NCI-H524 (cell line): ENCODE results near the gene GPR37L1.
A peak's percentile ranks its signal among the peaks of the same experiment; 100 is the strongest.

Source experiments
- DNase-seq, 2 experiments: peaks; one replicate each; lab custom pipeline; 2025; lab: John Stamatoyannopoulos, UW

GPR37L1 gene, protein sequence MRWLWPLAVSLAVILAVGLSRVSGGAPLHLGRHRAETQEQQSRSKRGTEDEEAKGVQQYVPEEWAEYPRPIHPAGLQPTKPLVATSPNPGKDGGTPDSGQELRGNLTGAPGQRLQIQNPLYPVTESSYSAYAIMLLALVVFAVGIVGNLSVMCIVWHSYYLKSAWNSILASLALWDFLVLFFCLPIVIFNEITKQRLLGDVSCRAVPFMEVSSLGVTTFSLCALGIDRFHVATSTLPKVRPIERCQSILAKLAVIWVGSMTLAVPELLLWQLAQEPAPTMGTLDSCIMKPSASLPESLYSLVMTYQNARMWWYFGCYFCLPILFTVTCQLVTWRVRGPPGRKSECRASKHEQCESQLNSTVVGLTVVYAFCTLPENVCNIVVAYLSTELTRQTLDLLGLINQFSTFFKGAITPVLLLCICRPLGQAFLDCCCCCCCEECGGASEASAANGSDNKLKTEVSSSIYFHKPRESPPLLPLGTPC

DNA sequence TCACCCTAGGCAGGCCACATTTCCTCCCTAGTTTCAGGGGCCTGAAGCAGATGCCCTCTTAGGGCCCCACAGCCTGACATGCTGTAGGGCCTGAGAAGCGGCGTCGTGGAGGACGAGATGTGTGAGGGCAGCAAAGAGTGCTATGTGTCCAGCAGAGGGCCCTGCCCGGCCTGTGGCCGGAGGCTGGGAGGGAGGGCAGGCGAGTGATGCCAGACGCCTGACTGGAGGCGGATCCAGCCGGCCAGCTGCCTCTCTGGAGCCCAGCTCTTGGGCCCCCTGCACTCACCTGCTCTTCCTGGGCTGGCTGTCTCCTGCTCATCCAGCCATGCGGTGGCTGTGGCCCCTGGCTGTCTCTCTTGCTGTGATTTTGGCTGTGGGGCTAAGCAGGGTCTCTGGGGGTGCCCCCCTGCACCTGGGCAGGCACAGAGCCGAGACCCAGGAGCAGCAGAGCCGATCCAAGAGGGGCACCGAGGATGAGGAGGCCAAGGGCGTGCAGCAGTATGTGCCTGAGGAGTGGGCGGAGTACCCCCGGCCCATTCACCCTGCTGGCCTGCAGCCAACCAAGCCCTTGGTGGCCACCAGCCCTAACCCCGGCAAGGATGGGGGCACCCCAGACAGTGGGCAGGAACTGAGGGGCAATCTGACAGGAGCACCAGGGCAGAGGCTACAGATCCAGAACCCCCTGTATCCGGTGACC is at the start of gene GPR37L1:
Gene GPR37L1, plus strand, starts transcription at position 279 of the 697 bp plus-strand sequence. Its CDS starts 47 bp downstream, at position 326.
- DNase-seq, result peak in 1 of 2 experiments; percentile 34

DNA sequence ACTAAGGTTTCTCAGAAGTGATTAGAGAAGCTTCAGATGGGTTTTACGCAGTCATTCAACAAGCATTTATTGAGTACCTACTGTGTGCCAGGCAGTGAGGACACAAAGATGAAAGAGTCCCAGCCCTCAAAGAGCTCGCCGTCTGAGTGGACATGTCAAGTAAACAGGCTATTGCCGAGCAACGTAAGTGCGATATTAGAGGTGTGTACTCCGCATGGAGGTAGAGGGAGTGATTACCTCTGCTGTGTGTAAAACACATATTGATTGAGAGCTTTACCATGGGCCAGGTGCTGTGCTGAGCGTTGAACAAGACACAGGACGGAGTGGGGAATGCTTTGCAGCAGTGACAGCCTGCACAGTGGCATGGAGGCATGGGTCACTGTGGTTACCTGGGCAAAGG is 49.5 kb upstream of the GPR37L1 start:
- DNase-seq, result no peak

DNA sequence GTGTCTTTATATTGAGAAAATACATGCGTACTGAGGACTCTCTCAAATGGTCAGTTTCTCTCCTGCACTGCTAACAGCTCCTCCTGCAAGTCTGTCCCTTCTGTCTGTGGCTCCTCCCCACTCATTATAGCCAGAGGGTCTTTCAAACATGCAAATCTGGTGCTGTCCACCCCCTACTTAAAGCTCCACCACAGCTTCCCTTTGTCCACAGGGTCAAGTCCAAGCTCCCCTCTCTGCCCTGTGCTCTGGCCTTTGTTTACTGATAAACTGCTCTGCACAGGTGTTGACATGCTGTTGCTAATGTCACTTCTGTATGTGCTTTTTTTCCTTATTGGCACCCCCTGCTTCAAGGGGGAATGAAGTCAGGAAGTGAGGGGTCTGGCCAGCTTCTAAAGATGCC is 47.7 kb upstream of the GPR37L1 start:
- no peak for DNase-seq

DNA sequence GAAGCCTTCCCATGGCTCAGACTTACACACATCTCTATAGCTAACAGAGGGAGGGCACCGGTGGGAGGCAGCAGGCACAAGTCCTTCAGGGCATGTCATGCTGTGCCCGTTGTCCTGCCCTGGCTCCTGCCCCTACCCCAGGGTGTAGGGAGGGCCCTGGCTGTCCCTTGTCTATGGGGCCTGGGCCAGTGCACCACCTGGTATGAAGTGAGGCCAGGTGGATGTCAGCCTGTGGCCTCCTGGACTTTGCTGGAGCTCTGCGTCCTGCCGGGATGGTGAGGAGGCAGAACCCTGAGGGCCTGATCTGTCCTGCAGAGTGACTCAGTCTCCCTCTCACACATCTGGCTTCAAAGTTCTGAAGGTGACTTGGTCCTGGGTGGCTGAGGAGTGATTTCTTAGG is 47.3 kb upstream of the GPR37L1 start:
- DNase-seq, result no peak

DNA sequence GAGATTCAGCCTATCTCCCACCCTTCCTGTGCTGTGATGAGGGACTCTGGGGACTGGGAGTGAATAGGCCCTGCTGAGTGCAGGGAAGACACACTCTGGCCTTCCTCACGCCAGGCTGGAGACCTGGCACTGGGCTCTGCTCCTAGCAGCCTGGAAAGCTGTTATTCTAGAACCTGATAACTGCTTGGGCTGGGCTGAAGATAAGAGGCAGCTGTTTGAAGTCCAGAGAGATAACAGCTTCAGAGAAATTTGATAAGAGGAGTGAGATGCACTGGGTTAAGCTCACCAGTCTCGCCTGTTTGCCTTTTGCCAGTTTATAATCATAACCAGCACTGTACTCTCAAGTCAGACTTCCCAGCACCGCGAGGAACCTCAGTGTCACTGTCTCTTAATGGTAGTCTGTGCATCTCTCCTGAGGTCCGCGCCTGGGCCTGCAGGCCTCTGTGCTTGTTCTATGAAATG is 46.6 kb upstream of the GPR37L1 start:
- no peak for DNase-seq

DNA sequence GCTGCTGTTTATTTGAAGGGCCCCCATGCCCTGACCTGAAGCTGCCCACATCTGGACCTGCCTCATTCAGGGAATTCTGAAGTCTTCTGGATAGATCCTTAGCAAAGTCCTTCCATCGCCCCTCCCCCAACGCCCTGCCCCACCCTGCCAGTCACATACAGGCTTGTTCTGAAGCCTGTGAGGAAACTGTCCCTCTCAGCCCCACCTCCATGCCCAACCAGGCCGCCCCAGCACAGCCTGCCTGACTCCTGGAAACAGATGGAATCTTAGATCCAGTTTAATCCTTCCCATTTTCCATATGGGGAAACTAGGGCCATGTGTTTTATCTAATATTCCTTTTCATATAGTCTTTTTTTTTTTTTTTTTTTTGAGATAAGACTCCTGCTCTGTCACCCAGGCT is 44.5 kb upstream of the GPR37L1 start:
- DNase-seq, result peak; percentile 50 to 85

DNA sequence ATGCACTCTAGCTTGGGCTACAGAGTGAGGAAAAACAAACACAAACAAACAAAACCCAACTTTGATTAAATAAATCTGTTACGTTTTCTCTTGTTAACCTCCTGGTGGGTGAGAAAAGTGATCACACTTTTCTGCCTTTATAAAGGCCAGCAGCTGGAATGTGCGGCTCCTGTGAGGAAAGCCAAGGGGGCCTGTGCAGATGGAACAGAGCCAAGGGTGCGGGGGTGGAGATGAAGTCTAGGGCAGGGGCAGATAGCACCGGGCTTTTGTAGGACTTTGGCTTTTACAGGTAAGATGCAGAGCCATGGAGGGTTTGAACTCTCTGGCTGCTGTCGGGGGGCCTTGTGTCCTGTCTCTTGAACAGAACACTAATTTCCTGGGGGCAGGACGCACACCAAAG is 40.7 kb upstream of the GPR37L1 start:
- no peak for DNase-seq

DNA sequence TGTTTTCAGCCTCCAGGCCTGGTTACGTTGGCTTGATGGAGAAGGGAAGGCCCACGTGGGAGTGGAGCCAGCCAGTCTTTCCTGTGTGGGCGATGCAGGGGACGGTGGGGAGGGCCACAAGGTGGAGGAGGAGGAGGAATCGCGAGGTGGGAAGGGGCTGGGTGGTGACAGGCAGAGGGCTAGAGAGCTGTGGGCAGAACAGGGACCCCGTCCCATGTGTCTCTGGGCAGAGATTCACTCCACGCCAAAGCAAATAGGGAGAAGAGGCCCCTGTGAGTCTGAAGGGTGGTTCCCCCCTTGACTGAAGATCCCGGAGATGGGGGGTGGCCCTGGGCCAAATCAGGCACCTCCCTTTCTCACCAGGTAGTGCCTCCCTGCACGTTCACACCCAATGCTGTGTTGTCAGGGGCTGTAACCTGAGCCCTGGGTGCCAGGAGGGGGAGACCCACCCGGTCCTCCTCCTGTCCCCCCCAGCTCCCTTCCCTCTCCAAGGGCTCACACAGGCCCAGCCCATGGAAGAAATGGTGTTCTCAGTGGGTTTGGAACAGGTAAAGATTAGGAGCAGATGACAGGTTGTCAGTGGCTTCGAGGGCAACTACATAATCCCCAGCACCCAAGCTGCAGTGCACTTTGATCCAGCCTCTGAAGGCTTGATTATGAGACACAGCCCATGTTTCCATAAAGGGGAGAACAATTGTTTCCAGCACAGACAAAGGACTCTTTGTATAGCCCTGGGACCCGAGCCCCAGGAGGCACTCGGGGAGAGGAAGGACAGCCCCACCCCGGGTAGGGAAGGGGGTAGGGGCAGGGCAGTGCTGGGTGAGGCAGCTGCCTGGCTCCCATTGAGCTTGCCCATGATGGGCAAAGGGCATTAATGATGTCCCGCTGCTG is 37.7 kb upstream of the GPR37L1 start:
- peak in 1 of 2 experiments; percentile 58 for DNase-seq

DNA sequence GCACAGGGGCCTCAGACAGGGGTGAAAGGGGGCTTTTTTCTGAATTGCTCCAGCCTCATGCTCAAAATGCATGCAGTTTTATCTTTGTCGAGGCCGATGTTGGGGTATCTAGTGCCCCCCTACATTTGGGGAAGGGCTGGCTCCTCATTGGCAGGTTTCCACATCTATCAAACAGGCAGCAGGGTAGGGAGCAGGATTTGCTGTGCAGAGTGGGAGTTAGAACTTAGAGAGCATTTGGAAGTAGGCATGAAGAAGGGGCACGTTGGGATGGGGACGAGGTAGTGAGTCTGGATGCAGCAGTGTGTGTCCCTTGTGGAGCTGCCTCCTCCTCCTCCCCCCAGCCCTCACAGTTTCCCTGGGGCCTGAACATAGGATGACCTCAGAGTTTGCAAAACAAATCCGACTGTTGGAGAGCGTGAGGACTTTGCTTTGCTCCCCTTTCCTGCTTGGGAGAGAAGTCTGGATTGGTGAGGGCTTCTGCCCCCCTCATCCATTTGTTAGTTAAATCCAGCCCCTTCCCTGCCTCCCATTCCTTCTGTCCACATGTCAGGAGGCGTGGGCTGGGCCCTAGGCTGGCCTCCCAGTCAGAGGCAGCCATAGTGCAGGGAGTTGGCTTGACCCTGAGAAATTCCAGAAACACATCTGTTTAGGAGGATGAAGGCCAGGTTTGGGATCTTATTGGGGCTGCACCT is 36.9 kb upstream of the GPR37L1 start:
- DNase-seq, result peak in 1 of 2 experiments; percentile 24

DNA sequence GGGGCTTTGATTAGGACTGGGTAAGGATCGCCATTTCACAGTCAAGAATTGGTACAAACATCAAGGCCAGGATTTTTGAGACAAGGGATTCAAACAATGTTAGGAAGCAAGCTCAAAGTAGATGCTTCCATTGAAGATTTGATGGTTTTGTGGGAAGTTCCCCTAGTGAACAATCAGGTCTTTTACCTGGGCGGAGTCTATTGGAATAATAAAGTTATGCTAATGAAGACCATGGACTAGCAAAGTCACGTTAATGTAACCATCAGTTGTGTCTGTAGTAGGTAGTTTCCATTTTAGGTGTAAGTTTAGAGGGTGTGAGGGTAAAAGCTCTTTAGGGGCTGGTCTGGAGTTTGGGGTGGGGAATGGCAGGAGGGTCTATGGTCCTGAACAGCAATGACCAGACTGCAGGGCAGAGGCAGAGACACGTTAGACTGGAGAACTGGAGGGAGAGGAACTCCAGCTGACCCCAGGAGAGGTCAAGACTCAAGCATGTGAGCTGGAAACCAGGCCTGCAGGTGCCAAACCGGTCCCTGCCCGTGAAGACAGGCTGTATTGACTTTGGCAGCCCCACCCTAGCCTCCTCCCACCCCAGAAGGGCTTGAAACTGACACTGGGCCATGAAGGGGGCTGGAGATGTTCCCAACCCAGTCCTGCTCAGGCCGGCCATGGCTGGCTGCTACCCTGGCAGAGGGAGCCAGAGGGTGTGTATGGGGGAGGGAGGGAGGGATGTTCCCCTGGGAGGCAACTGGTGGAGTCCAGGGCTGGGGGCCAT is 36.0 kb upstream of the GPR37L1 start:
- DNase-seq, result no peak

DNA sequence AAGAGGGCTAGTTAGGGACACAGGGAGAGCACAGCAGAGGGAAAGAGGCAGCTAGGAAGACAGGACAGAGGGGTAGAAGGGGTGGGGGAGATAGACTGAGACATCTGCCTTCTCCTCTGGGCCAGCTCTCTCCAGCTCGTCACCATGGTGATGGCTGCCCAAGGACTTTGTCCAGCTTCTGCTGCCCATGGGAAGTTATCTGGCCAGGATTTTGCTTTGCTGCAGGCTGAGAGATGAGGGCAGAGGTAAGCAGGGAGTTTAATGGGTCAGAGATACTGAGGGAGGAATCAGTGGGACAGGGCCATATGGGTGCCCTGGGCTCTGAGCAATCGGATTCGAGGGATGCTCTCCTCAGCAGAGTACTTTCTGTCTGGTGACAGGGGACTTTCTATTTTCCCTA is 34.5 kb upstream of the GPR37L1 start:
- DNase-seq, result peak in 1 of 2 experiments; percentile 70

DNA sequence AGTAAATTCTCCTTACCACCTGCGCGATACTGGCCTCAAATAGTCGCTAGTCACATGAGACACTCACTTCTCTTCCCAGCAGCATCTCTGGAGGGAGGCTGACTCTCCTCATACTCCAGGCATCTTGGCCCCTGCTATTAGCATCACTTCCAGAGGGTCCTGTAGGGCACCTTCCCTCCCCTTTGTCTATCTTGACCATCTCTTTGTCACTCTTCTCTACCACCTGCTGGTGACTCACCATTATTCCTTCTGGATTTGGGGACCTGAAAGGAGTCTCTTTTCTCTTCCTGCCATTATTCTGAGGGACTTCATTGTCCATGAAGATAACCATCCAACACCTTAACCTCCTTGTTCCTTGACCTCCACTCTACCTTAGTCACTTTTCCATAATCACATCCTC is 31.7 kb upstream of the GPR37L1 start:
- DNase-seq, result peak in 1 of 2 experiments; percentile 18

DNA sequence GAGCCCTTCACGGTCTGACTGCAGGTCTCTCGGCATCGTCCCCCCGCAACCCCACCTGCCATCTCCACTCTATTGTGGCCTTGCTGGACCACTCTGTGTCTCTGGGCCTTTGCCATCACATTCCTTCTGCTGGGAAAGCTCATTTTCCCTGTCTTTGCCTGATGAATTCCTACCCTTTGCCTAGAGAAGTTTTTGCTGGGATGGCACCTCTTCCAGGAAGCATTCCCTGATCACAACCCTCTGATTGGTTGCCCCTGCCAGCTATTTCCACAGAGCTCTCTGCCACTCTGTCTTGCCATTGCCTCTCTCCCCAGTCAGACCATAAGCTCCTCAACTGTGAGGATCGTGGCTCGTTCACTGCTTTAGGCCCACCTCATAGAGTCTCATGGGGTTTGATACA is 28.9 kb upstream of the GPR37L1 start:
- no peak for DNase-seq

DNA sequence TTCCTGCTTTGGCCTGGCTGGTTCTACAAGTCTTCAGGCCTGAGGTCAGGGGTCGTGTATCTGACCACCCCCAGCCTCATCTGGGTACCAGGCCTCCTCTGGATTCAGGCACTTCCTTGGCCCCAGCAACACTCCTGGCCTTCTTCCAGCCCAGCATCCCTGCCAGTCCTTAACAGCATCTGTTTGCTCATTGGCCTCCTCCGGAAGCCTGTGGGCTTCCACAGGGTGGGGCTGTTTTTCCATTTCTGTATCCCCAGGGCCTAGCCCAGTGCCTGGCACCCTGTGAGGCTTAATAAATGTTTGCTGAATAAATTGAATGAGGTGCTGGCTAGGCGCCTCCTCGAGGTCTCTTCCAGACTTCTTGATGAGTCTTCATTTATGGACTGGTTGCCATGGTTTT is 21.5 kb upstream of the GPR37L1 start:
- DNase-seq, result no peak

DNA sequence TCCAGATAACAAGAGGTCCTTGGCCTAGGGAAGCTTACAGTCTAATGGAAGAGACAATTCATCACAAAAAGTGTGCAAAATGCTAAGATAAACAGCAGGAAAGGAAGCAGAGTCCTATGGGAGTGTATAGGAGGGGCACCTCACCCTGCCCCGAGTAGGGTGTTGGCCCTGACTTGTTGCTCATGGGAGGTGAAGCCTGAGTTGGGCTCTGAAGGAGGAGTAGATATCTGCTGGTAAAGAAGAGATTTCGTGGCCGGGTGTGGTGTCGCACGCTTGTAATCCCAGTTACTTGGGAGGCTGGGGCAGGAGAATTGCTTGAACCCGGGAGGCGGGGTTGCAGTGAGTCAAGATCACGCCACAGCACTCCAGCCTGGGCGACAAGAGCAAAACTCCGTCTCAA is 18.6 kb upstream of the GPR37L1 start:
- no peak for DNase-seq

DNA sequence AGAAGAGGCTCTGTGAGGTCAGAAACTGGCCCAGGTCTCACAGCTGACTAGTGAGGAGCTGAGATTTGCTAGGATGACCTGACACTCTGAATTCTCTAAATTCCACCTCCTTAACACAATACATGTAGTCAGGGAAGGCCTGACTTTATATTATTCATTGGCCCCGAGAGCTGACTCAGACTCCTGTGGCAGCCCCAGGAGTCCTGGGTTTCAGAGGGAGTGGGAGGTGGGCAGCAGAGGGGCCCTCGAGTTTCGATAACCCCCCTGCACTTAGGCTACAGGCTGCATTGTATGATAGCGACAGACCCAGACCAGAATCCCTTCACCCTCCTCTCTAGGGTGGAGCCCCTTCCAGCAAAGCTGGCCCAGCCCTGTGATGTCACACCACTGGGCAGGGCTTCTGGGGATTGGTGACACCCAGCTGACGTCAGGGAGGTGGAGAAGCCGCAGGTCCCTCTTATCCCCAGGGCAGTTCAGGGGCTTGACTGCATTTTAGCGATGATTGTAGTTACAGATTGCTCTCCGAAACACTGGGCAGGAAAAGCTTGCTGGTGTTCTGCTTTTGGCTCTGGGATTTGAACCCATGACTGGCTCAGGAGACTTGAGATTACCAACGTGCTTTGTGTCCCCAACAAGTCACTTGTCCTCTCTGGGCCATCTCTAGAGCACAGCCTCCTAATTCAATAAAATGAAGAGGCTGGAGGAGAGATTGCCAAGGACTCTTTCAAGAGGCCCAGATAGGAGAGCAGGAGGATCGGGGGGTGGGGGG is 17.0 kb upstream of the GPR37L1 start:
- DNase-seq, result no peak

DNA sequence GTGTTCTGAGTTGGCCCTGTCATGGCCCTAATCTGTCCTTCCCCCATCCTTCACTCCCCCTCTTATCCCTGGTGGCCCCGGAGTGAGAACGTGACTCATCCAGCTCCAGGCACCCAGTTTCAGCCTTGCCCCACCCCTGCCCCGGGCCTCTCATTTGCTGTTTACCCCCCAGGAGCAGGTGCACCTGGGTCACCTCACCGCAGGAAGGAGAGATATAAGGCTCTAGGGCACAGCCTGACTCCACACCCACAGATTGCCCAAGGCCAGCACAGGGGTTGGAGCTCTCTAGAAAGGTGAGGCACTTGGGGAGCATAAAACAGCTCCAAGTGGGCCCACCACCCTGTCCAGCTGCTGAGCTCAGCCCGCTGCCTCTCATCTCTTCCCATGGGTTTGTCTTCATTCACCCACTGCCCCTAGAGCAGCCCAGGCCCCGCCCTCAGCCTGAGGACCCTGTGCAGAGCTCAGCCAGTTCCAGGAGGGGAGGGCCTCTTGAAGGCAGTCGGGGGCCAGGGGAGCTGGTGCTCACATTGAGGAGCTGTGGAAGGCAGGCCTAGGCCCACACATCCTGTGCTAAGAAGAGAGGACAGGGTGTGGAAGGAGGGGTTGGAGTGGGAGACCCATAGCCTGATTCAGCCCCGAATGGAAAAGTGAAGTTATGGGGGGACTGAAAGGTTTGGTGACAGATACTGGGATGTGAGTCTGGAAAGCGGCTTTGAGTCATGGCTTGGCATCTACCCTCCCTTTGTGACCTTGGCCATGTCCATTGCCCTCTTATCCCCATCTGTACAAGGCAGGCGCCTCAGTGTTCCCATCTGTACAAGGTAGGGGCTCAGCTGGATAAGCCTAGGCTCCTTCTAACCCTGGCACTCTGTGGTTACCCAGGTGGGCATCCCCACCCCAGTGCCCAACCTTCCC is 16.1 kb upstream of the GPR37L1 start:
- DNase-seq, result no peak

DNA sequence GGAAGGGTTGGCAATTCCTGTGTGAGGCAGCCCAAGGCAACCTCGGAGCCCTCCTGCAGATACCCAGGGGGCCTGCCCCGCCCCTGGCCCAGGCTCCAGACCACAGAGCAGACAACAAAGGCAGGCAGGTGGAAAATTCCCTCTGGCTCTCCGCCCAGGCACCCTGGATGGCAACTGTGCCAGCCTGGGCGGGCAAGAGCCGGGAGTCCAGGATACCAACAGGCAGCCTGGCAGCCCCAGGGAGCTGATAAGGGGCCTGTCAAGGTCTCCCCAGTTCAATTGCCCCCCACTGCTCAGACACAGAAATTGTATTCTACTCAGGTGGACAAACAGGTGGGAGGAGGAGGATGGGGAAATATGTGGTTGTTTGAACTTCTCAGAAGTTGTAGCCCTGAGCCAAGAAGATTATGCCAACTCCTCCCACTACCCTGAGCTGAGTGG is 15.4 kb upstream of the GPR37L1 start:
- DNase-seq, result no peak
